ENCODE results near the gene ZNF420. TPM values are rescaled to one million over a fixed set of nuclear protein-coding genes. Genes with fewer than 3 reads are reported as not detected.

Gene ZNF420
- total RNA-seq, 2 donors from 2014 or later = 6.3 to 6.7 TPM

DNA sequence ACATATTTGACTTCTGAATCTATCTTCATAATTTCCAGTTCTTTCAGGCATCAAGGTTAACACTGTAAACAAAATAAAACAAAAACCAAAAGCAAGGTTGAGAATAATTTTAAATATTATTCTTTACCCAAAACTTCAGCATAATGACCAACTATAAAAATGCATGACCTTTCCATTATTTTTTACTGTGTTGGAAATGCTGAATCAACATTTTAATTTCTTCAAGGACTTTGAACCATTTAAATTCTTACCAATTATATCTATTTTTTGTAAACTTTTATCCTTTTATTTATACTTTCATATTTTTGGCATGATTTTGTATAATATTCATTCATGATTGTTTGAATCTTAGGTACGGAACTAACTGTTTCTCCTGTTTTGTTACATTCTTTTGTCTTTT, 87.4 kb downstream of the ZNF420 start:
- Histone ChIP-seq H3K4me1 (no peaks in the 10 kb centered on the region), H3K27ac (no peak overlapping the region), H3K9me3 (no peaks in the 10 kb centered on the region), H3K9ac (ENCODE audit: low read depth in 2 of 2, low read length in 2 of 2) (no peak overlapping the region), H3K4me3 (no peak overlapping the region), H3K27me3 (no peaks in the 10 kb centered on the region), H3K36me3 (no peaks in the 10 kb centered on the region)
- TF ChIP-seq, protein P1, sequence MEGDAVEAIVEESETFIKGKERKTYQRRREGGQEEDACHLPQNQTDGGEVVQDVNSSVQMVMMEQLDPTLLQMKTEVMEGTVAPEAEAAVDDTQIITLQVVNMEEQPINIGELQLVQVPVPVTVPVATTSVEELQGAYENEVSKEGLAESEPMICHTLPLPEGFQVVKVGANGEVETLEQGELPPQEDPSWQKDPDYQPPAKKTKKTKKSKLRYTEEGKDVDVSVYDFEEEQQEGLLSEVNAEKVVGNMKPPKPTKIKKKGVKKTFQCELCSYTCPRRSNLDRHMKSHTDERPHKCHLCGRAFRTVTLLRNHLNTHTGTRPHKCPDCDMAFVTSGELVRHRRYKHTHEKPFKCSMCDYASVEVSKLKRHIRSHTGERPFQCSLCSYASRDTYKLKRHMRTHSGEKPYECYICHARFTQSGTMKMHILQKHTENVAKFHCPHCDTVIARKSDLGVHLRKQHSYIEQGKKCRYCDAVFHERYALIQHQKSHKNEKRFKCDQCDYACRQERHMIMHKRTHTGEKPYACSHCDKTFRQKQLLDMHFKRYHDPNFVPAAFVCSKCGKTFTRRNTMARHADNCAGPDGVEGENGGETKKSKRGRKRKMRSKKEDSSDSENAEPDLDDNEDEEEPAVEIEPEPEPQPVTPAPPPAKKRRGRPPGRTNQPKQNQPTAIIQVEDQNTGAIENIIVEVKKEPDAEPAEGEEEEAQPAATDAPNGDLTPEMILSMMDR (IDR thresholded peaks at IDR 0.05) = no peak
- intact Hi-C loops (cut with DNase I) = no loop called here
- no peak for DNase-seq

DNA sequence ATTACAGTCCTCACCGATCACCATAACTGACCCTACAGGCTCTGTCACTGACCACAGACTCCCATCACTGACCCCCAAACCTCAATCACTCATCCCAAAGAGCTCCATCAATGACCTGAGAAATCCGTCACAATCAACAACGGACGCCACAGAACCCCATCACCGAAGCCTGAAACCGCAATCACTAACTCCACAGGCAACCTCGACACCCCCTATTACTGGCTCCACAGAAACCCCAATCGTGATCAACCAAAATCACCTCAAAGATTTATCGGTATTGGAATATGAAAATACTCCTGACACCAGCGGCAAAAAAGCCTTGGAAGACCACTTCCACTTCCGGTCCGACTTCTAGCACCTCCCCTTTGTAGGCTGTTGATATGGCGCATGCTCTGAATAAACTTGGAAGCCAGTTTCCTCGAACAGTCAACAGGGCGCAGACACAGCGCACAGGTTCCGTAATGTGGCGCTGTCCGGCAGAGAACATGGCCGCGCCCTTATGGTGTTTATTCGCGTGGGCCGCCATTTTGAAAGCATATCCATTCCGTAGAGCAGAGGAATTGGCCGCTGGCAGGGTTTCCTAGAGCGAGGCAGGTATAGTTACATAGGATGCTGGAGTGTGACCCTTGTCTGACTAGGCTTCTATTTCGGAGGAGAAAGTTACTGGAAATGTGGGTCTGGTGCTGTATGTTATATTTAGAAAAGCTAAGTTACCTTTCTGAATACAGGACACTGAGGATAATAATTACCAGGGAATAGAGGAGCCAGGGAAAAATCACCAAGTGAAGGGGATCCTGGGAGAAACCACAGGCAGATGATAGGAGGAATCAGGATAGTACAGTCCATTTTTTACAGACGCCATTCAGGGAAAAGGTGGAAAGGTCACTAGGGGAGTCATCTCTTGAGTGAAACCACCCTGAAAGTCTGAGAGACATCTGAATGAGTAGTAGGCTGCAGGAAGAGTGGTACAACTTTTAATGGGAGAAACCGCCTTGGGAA, 94.4 kb downstream of the ZNF420 start, which contains the start of gene ZNF585A:
Gene ZNF585A, minus strand, starts transcription at position 328 of the 999 bp plus-strand sequence. CDS start 2,785 bp downstream, outside the sequence.
- H3K4me1 ChIP-seq = no peaks in the 10 kb centered on the region
- no peaks in the 10 kb centered on the region for H3K36me3 ChIP-seq
- peak; percentile 92 for DNase-seq
- peak within 1 kb of the TSS; percentile 72 to 84 for H3K9ac ChIP-seq (ENCODE audit: low read depth in 2 of 2, low read length in 2 of 2)
- intact Hi-C loops (cut with DNase I) = no loop called here
- no peaks in the 10 kb centered on the region for H3K9me3 ChIP-seq
- TF ChIP-seq, protein P1 (IDR thresholded peaks at IDR 0.05) = no peak
- peak within 1 kb of the TSS; percentile 52 for H3K4me3 ChIP-seq
- no peaks in the 10 kb centered on the region for H3K27me3 ChIP-seq
- H3K27ac ChIP-seq = peak within 1 kb of the TSS; percentile 41

Other genes starting within 250 kb of the ZNF420 start
- 1 to 10 TPM; 3.1 to 3.9 TPM for gene ZNF790, start 240.0 kb upstream of the ZNF420 start, total RNA-seq
- gene ZNF345, start 227.6 kb upstream of the ZNF420 start, total RNA-seq = 1 to 10 TPM; 2.3 to 2.9 TPM
- gene ZNF829, start 162.1 kb upstream of the ZNF420 start, total RNA-seq = 1 to 10 TPM; 1.1 to 1.8 TPM
- 1 to 10 TPM; 2.5 to 4.7 TPM for gene ZNF568, start 162.1 kb upstream of the ZNF420 start, total RNA-seq
- gene ZNF585A, start 94.3 kb downstream of the ZNF420 start, total RNA-seq = 10 to 100 TPM in 1 of 2 donors, 1 to 10 TPM in 1; 8.4 to 10.2 TPM
- 10 to 100 TPM; 10.7 to 15.3 TPM for gene ZNF585B, start 132.1 kb downstream of the ZNF420 start, total RNA-seq
- 1 to 10 TPM; 5.9 to 7.5 TPM for gene ZNF383, start 139.8 kb downstream of the ZNF420 start, total RNA-seq